Measurements from ENCODE around the gene FGFR4.

Gene FGFR4

DNA sequence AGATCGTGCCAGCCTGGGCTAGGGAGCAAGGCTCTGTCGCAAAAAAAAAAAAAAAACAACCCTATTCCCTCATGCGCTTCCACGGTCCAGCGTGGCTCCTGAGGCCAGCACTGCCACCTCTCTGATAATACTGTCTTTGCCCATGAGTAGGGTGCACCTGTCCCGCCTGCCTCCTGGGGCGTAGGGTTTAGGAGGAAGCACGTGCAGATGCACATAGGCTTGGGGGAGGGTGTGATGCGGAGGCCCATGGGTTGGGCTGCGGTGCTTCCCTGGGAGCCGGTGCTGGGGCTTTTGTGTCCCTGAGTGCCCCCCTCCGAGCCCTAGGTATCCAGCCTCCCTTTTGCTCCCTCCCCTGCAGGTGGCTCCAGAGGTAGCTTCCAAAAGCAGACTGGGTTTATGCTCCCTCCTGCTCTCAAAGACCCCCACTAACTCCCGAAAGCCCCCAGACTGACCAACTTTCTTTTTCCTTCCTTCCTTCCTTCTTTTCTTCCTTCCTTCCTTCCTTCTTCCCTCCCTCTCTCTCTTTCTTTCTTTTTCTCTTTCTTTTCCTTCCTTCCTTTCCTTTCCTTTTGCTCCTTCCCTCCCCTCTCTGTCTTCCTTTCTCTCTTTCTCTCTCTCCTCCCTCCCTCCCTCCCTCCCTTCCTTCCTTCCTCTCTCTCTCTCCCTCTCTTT lies 12.8 kb downstream of the FGFR4 start:
- DNase-seq (ENCODE audit: low read depth in 1 of 2, low spot score in 1 of 2): no peak

DNA sequence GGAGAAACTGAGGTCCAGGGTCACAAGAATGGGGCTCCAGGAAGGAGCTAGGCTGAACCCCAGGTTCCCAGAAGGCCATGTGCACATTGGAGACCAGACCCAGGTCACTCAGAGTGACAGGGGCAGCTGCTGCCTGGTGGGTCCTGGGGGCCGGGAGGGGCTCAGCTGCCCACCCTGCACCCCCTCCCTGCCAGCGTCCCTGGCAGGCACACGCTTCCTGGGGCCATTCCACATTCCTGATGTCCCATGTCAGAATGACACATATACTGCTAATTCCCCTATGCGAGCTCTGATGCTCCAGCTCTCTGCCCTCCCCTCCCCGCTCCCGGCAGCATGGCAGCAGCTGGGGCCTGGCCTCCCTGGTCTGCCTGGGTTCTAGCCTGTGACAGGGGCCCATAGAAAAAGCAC lies 14.0 kb downstream of the FGFR4 start:
- no peak for DNase-seq (ENCODE audit: low read depth in 1 of 2, low spot score in 1 of 2)

DNA sequence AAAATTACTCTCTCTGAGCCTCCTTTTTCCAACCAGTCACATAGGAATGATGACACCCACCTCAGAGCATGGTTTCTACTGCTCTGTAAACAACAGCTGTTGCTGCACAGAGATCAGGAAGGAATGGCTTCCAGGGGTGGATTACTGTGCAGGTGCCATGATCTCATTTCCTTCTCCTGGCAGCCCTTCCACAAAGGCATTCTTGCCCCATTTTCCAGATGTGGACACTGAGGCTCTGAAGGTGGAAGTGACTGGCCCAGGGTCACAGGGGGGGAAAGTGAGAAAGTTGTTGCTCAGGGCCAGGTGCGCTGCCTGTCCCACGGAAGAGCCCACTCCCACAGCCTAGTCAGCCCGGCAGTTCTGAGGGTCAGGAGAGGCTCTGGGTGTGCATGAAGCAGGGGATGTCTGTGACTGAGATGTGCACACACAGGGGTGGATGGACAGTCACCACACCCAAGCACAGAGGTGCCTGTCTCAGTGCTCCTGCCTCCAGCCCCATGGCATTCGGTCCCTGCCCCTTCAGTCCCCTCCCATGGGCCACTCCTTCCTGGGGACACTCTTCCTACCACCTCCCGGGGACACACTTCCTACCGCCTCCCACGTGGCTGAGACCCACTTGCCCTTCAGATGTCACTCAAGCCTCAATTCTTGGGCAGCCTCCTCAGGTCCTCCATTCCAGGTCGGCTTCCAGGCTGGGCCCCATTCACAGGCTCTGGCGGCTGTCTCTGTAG lies 17.0 kb downstream of the FGFR4 start:
- no peak for DNase-seq (ENCODE audit: low read depth in 1 of 2, low spot score in 1 of 2)

DNA sequence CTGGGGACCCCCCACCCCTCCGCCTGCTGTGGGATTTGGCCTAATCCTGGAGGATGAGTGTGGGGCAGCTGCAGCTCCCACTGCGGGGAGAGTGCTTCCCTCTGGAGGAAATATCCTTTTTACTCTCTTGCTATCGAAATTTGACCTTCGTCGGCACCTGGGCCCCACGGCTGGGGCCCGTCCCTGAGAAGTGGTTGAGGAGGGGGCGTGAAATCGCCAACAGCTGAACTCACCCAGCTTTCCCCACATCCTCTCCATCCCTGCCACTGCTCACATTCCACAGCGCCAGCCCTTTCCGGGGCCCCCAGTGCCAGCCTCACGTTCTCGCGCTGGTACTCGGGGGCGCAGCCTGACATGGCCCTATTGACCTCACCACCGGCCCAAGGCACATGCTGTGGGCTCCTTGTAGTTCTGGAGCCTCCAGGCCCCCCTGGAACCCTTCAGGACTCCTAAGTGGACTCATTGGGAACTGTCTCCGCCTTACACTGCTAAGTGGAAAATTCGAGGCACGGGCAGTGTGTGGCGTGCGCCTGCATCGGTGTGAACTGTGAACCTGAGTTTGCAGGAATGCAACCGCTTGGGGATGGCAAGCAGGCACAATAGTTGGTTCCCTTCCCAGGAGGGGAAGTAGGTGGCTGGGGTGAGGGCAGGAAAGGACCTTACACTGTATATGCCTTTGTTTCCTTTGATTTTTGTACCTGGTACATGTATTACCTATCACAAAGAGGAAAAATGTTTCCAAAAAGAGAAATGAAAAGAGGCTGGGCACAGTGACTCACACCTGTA lies 19.2 kb downstream of the FGFR4 start:
- no peak for DNase-seq (ENCODE audit: low read depth in 1 of 2, low spot score in 1 of 2)

DNA sequence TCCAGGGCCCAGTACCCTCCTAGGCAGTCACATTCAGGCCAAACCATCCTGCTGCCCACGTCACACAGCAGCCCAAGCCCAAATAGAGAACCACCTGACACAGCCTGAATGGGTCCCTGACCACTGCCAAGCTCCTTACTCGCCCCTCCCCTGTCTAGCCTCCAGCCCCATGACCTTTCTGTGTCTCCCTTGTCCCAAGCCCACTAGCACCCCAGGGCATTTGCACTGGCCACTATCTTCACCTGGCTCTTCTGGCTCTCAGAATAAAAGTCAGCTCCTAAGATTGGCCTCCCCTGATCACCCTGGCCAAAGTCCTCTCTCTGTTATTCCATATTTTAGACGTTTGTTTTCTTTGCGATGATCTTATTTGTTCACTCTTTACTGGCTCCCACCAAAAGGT lies 20.4 kb downstream of the FGFR4 start:
- DNase-seq (ENCODE audit: low read depth in 1 of 2, low spot score in 1 of 2): no peak

DNA sequence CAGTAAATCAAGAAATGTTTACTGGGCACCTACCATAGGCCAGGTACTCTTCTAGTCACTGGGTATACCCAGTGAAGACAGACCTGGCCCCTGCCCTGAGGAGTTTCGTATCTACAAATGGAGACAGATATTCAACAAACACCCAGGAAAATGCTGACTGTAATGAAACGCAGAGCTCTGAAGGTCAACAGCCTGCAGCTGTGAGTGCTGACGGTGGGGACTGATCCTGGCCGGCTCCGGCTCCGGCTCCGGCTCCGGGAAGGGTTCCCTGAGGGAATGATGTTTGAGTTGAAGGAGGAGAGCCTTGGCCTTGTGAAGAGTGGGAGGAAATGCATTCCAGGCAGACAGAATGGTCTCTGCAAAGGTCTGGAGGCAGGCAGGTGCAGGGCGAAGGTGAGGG lies 23.1 kb downstream of the FGFR4 start:
- no peak for DNase-seq (ENCODE audit: low read depth in 1 of 2, low spot score in 1 of 2)

DNA sequence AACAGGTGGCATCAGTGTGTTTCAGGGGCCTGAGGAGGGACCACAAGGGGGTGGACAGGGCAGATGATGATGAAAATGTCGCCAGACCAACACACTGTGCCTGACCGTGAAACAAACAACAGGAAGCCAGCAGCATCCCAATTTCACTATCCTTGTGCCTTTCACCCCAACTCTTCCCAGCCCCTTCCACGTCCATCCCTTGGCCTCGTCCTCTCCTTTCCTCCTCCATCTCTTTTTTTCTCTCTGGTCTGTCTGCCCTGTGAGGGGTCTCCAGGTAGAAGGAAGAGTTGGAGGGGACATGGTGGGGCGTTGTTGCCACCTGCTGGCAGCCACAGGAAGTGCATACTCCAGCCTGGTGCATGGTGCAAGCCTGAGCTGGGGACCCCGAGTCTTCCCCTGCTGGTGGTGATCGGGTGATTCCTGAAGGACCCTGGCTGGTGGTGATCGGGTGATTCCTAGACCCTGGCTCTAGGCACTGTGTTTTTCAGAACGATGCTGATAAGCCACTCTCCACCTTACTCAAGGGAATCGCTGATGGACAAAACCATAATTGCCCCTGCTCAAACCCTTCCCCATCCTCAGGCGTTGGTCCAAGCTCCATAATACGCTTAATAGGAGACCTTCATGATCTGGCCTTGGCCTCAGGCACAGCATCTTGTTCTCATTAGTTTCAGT lies 25.1 kb downstream of the FGFR4 start:
- DNase-seq (ENCODE audit: low read depth in 1 of 2, low spot score in 1 of 2): peak; percentile 30 to 39

DNA sequence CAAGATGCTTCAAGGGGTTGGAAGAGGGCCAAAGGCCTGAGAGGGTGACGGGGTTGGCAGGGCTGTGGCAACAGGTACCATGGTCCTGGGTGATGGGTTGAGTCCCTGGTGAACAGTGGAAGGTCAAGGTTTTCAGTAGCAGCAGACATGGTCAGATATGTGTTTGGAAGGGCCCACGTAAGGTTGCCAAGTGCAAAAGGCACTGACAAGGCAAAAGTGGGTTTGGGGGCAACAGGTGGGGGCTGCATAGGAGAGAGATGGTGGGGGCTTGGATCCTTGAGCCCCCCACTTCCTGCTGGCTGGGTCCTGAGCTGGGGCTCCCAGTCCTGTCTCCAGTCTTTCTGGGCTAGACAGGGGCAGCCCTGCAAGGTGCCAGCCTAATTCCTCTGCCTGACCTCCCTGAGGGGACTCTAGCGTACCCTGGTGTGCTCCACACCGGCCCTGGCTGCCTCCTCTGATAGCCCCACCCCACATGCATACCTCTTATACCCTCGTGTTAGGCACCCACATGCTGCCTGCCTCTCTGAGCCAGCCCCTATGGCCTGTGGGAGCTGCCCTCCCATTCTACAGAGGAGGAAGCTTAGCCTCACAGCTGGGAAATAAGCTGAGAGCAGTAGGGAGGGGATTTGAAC lies 26.0 kb downstream of the FGFR4 start:
- no peak for DNase-seq (ENCODE audit: low read depth in 1 of 2, low spot score in 1 of 2)

DNA sequence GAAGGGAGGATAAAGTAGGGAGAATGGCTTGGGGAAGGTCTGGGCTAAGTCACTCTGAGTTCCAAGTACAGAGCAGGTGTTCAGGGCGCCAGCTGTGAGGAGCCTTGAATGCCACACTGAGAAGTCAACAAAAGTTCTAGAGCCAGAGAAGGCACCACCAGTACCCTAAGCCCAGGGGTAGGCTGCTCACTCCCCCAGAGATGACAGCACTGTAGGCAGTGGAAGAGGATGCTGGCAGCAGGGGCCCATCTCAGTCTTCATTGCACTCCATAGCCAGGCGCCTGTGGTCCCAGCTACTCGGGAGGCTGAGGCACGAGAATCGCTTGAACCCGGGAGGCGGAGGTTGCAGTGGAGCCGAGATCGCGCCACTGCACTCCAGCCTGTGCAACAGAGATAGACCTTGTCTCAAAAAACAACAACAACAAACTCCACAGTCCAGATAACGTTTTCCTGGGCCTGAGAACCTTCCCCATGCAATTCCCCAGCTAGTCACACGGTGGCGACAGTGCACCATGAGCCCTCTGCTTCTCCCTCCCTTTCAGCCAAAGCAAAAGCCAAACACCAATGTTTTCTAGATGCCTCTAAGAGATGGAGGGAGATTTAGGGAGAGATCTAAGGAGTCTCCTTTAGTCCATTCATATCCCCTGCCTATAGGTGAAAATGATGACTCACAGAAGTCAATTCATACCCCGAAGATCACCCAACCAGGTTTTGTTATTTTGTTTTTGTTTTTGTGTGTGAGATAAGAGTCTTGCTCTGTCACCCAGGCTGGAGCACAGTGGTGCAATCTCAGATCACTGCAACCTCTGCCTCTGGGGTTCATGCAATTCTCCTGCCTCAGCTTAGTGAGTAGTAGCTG lies 27.1 kb downstream of the FGFR4 start:
- DNase-seq (ENCODE audit: low read depth in 1 of 2, low spot score in 1 of 2): peak; percentile 58 to 68

DNA sequence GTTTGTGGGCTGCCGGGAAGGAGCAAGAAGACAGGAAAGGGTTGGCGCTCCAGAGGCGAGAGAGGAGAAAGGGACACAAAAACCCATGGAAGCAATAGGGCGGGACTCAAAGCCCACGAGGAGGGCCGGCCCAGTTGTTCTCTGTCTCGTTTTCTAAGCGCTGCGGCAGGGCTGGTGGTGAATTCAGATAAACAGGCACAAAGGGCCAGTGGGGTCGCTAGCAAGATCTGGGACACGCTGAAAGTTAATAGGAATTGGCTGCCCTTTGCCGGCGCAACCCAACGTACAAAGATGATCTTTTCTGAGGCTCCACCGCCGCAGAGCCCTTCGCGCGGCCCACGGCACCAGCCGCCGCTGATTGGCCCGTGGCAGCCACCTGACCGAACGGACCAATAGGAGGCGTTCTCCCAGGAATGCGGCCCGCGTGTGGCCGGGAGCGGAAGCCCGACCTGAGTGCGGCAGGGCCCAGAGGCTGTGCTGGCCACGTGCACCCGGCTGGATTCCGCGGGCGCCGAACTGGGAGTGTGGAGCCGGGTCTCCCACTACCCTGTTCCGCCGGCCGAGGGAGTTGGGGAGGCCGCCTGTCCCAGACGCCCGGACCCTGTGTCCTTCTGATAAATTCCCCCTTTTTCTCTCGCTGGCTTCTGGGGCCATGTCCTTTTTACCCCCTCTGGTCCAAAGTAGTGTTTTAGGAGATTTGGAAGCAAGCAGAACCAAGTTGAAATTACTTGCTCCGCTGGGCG lies 30.1 kb downstream of the FGFR4 start:
- DNase-seq (ENCODE audit: low read depth in 1 of 2, low spot score in 1 of 2): peak; percentile 55 to 71

DNA sequence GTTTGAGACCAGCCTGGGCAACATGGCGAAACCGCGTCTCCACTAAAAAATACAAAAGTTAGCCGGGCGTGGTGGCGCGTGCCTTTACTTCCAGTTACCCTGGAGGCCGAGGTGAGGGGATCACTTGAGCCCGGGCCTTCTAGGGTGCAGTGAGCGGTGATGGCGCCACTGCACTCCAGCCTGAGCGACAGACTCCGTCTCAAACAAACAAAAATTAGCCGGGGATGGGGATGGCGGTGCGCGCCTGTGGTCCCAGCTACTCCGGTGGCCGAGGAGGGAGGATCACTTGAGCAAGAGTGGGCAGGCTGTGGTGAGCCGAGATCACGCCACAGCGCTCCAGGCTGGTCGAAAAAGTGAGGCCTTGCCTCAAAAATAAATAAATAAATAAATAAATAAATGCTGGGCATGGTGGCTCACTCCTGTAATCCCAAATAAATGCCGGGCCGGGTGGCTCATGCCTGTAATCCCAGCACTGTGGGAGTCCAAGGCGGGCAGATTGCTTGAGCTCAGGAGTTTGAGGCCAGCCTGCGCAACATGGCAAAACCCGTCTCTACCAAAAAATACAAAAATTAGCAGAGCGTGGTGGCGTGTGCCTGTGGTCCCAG lies 30.8 kb downstream of the FGFR4 start:
- DNase-seq (ENCODE audit: low read depth in 1 of 2, low spot score in 1 of 2): no peak

DNA sequence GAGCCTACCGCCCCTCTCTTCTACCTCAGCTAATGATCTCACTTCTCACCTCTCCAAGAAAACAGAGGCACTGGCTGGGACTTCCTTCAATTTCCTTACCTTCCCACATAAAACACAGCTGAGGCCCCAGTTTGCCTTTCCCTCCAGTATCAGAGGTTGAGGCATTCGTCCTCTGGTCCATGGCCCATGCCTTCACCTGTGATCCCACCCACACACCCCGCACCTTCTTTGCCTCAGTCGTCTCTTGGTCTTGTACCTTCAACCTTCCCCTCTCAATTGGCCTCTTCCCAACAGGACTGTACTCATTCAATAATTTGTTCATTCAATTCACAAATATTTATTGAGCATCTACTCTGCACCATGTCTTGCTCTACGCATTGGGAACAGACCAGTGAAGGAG lies 35.9 kb downstream of the FGFR4 start:
- DNase-seq (ENCODE audit: low read depth in 1 of 2, low spot score in 1 of 2): no peak

DNA sequence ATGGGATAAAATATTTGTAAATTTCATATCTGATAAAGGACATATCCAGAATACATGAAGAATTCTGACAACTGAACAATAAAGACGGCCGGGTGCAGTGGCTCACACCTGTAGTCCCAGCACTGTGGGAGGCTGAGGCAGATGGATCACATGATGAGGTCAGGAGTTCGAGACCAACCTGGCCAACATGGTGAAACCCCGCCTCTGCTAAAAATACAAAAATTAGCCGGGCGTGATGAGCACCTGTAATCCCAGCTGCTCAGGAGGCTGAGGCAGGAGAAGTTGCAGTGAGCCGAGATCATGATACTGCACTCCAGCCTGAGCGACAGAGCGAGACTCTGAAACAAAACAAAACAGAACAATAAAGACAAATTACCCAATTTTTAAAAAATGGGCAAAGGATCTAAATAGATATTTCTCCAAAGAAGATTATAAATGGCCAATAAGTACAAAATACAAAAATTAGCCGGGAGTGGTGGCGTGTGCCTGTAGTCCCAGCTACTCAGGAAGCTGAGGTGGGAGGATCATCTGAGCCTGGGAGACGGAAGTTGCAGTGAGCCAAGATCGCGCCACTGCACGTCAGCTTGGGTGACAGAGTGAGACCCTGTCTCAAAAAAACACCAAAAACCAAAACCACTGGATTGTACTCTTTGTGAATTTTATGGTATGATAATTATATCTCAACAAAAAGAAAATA lies 37.2 kb downstream of the FGFR4 start:
- no peak for DNase-seq (ENCODE audit: low read depth in 1 of 2, low spot score in 1 of 2)

DNA sequence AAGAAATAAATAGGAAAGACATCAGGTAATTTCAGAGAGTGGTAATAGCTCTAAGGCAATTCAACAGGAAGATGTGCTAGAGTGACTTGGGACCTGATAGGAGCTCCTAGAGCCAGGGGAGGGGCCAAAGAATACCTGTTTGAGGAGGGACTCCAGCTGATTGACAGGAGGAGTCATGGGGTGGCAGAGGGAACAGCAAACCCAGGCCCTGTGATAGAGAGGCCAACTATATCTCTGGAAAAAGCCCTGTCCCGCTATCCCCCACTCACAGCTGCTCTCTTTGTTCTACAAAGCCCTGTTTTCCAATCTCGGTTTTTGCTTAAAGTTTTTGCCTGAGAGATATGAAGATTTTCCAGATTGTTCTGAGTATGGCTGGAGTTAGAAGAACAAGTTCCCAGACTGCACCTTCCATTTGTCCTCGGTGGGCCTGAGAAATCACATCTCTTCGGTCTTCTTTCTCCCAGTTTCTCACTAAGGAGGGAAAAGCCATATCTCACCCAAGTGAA lies 37.8 kb downstream of the FGFR4 start:
- DNase-seq (ENCODE audit: low read depth in 1 of 2, low spot score in 1 of 2): no peak

DNA sequence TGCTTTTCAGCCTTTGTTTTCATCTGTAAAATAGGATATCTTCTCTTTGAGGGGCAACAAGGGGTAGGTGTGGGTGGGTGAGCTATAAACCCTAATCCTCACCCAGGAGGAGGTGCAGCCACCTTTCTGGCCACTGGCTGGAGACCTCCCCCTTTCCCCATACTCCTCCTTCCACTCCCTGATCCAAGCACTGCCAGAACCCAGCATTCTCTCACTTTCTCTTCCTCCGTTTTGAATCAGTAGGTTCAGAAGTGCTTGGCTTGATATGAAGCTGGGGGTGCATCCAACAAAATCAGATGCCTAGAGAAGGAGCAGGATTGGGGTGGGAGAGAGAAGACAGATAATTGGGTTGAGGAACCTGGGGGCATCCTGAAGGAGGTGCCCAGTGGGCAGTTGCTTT lies 40.1 kb downstream of the FGFR4 start:
- DNase-seq (ENCODE audit: low read depth in 1 of 2, low spot score in 1 of 2): no peak

DNA sequence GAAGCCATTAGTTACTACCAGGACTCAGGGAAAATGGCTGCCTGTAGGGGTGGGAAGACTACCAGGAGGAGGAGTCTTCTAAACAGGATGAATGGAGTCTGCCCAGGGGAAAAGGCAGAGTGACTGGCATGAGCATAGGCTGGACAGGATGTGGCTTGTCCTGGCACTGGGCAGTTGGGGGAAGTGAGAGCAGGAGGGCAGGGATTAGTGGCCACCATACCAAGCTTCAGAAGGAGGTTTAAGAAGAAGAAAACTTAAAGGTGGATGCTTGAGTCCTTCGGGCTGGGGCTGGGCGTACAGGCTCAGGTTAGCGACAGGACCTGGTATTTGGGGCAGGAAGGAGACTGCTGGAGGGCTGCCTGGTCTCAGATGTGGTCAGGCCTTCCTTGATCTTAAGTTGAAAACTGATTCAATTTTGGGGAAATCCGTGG lies 41.9 kb downstream of the FGFR4 start:
- no peak for DNase-seq (ENCODE audit: low read depth in 1 of 2, low spot score in 1 of 2)

DNA sequence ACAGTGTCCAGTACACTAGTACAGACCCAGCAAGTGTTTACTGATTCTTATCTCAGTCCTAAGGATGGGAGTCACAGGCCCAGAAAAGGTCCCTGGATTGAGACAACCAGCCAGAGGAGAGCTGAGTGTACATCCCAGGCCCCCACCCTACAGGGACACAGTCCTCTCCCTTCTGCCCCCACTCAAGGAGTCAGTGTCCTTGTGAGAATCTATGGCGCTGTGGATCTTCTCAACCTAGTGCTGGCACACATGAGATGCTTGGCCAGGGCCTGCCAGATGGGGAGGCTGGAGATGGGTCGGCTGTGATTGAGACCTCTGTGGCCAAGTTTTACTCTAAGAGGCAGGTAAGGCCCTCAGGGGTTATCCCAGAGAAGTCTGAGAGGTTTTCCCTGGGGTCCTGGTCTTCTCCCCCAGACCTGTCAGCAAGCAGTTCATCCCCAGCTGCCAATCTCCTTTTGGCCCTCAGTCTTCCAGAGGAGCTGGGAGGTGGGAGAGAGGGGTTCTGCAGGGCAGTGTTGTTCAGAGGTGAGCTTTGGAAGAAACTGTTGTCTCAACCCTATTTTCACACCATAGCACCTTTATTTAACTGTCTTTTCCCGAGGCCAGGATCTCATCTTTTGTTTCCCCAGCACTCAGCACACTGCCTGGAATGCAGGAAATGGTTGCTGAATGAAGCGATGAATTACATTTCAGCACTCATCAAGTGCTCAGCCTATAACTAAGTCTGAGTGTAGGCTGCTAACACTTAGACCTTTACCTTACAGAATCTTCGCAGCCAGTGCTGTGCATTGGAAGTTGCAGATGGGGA lies 43.7 kb downstream of the FGFR4 start:
- no peak for DNase-seq (ENCODE audit: low read depth in 1 of 2, low spot score in 1 of 2)

DNA sequence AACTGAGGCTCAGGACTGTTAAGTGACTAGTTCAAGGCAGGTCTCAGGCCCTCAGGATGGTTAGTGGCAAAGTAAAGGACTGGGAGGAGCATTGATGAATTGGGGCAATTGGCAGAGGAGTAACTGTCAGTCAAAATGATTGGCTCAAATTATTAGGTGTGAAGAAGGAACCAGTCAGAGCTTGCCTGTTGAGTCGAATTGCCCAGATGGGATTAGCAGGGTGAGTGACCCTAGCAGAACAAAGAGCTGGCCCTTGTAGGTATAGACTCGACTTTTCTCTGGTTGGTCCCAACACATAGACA lies 44.3 kb downstream of the FGFR4 start:
- DNase-seq (ENCODE audit: low read depth in 1 of 2, low spot score in 1 of 2): no peak

Measured in activated T-helper 1 cell treated with anti-CD3 and anti-CD28 coated beads, Interleukin-2, amount 50 U/mL, for 16 hours (primary cell).